Activated CD8-positive, alpha-beta T cell treated with anti-CD3 and anti-CD28 coated beads, Interleukin-2, amount 10 ng/mL, durations not matched to agents 7 days and 5 days (primary cell): Measurements from ENCODE around the gene HBS1L. TPM values are rescaled to one million over a fixed set of nuclear protein-coding genes. Genes with fewer than 3 reads are reported as not detected.

Experiments
- ATAC-seq: fragments of 150-1000 bp; cut with Tn5 transposase; one replicate; pipeline ENCODE4 v1.10.0; 2021; ENCODE audit warnings: moderate library complexity
- CTCF ChIA-PET: fragments of 350-600 bp; sonication (Branson Sonifier 250); formaldehyde crosslinking; loops from one replicate; lab custom pipeline; 2021; ENCODE audit warnings: antibody characterized with exemption; lab: Charles Lee
- POLR2A ChIA-PET: fragments of 350-600 bp; sonication (Branson Sonifier 250); formaldehyde crosslinking; loops from one replicate; lab custom pipeline; 2021; ENCODE audit warnings: antibody characterized with exemption; lab: Charles Lee
- DNase-seq: peaks from one replicate; pipeline ENCODE4 v3.0.0-alpha.2; 2020
- H3K27ac Mint-ChIP-seq: one replicate; pipeline ENCODE4 v1.8.0; 2021; ENCODE audit warnings: mild to moderate bottlenecking, mixed read lengths
- H3K27me3 Mint-ChIP-seq: one replicate; pipeline ENCODE4 v1.8.0; 2021; ENCODE audit warnings: low read depth, mixed read lengths
- H3K36me3 Mint-ChIP-seq: one replicate; pipeline ENCODE4 v1.8.0; 2021; ENCODE audit warnings: low read depth, mixed read lengths
- H3K4me1 Mint-ChIP-seq: one replicate; pipeline ENCODE4 v1.8.0; 2021; ENCODE audit warnings: low read depth, mixed read lengths
- H3K4me3 Mint-ChIP-seq: one replicate; pipeline ENCODE4 v1.8.0; 2021; ENCODE audit warnings: mild to moderate bottlenecking, mixed read lengths
- H3K9me3 Mint-ChIP-seq: one replicate; pipeline ENCODE4 v1.8.0; 2022; ENCODE audit warnings: mixed read lengths; ENCODE audit not compliant: insufficient read depth
- total RNA-seq, 2 experiments: library from RNA; stranded (reverse); gene quantifications; one replicate each; pipeline ENCODE4 v1.2.3, GENCODE V29; 2021

Gene HBS1L
- total RNA-seq, 2 experiments from 2014 or later: 72.8 to 77.5 TPM

GRCh38 chr6:135089901-135090300 lies 35.3 kb upstream of the HBS1L start:
- Mint-ChIP-seq H3K27ac (peak overlapping the region; percentile 23), H3K27me3 (no peaks in the 10 kb centered on the region), H3K4me3 (no peak overlapping the region), H3K4me1 (peaks cover 83% of the 10 kb centered on the region), H3K9me3 (no peaks in the 10 kb centered on the region), H3K36me3 (no peaks in the 10 kb centered on the region)
- POLR2A ChIA-PET: interaction anchor here (0.7 to 6.3 kb wide), 8 partner anchors 13 to 94 kb away, joined by 3 to 90 read pairs (median 4); partner anchors contain the start of genes HBS1L and MYB
- ATAC-seq: no peak
- CTCF ChIA-PET: interaction anchor here (0.7 to 7.0 kb wide), 14 partner anchors 11 to 95 kb away, joined by 3 to 59 read pairs (median 6); partner anchors contain the start of gene HBS1L
- DNase-seq: no peak

- H3K36me3 Mint-ChIP-seq: peaks cover 2% of the 10 kb centered on the region
- ChIA-PET CTCF (interaction anchor here (0.7 to 7.0 kb wide), 28 partner anchors 8 to 155 kb away, joined by 3 to 59 read pairs (median 7); partner anchors contain the start of genes HBS1L and MYB), POLR2A (interaction anchor here (0.5 to 6.3 kb wide), 13 partner anchors 11 to 95 kb away, joined by 3 to 90 read pairs (median 4); partner anchors contain the start of genes HBS1L and MYB)
- H3K9me3 Mint-ChIP-seq: no peaks in the 10 kb centered on the region
- H3K4me3 Mint-ChIP-seq: peak overlapping the region; percentile 69
- H3K4me1 Mint-ChIP-seq: peaks cover 78% of the 10 kb centered on the region
- DNase-seq (peak; percentile 62), ATAC-seq (peak; percentile 78)
- no peaks in the 10 kb centered on the region for H3K27me3 Mint-ChIP-seq
- H3K27ac Mint-ChIP-seq: peak overlapping the region; percentile 88
These were observed 34.5 kb upstream of the HBS1L start for GRCh38 chr6:135088818-135089809.

- DNase-seq (no peak), ATAC-seq (peak; percentile 9)
- H3K4me1 Mint-ChIP-seq: peaks cover 69% of the 10 kb centered on the region
- no peaks in the 10 kb centered on the region for H3K27me3 Mint-ChIP-seq
- H3K27ac Mint-ChIP-seq: peak overlapping the region; percentile 88
- ChIA-PET CTCF (interaction anchor here (0.7 to 7.0 kb wide), 25 partner anchors 8 to 540 kb away, joined by 3 to 59 read pairs (median 5); partner anchors contain the start of genes HBS1L and MYB), POLR2A (interaction anchor here (0.6 to 6.3 kb wide), 12 partner anchors 12 to 122 kb away, joined by 3 to 90 read pairs (median 7); partner anchors contain the start of genes HBS1L and MYB)
- peaks cover 2% of the 10 kb centered on the region for H3K36me3 Mint-ChIP-seq
- H3K9me3 Mint-ChIP-seq: no peaks in the 10 kb centered on the region
- H3K4me3 Mint-ChIP-seq: peak overlapping the region; percentile 77
These were observed 33.7 kb upstream of the HBS1L start for GRCh38 chr6:135088281-135088680.

GRCh38 chr6:135087803-135088202 lies 33.2 kb upstream of the HBS1L start:
- ChIA-PET CTCF (interaction anchor here (0.7 to 7.0 kb wide), 29 partner anchors 8 to 540 kb away, joined by 3 to 59 read pairs (median 5); partner anchors contain the start of genes HBS1L and MYB), POLR2A (interaction anchor here (0.6 to 6.3 kb wide), 14 partner anchors 12 to 122 kb away, joined by 3 to 90 read pairs (median 6); partner anchors contain the start of genes HBS1L and MYB)
- DNase-seq: peak; percentile 65
- Mint-ChIP-seq H3K27ac (peak overlapping the region; percentile 88), H3K9me3 (peaks cover 2% of the 10 kb centered on the region), H3K4me3 (peak overlapping the region; percentile 77), H3K36me3 (peaks cover 3% of the 10 kb centered on the region), H3K27me3 (no peaks in the 10 kb centered on the region), H3K4me1 (peaks cover 67% of the 10 kb centered on the region)
- peak; percentile 67 for ATAC-seq

- ATAC-seq: peak; percentile 48
- H3K9me3 Mint-ChIP-seq: peaks cover 3% of the 10 kb centered on the region
- CTCF ChIA-PET: interaction anchor here (0.6 to 7.0 kb wide), 26 partner anchors 8 to 95 kb away, joined by 3 to 59 read pairs (median 5); partner anchors contain the start of genes HBS1L and MYB
These were observed 32.8 kb upstream of the HBS1L start for GRCh38 chr6:135087403-135087802.

GRCh38 chr6:135086414-135086764 lies 31.8 kb upstream of the HBS1L start:
- no peak for DNase-seq
- H3K9me3 Mint-ChIP-seq: peaks cover 10% of the 10 kb centered on the region
- CTCF ChIA-PET: interaction anchor here (0.7 to 7.0 kb wide), 22 partner anchors 9 to 389 kb away, joined by 3 to 59 read pairs (median 5); partner anchors contain the start of genes HBS1L and MYB
- peaks cover 10% of the 10 kb centered on the region for H3K36me3 Mint-ChIP-seq
- peak overlapping the region; percentile 77 for H3K4me3 Mint-ChIP-seq
- no peaks in the 10 kb centered on the region for H3K27me3 Mint-ChIP-seq
- POLR2A ChIA-PET: interaction anchor here (0.8 to 6.3 kb wide), 9 partner anchors 32 to 1204 kb away, joined by 3 to 90 read pairs (median 7); partner anchors contain the start of genes BCLAF1, HBS1L and MYB
- no peak for ATAC-seq
- peak overlapping the region; percentile 88 for H3K27ac Mint-ChIP-seq
- peaks cover 59% of the 10 kb centered on the region for H3K4me1 Mint-ChIP-seq

More at GRCh38 chr6:135087403-135087802, 32.8 kb upstream of the HBS1L start:
- POLR2A ChIA-PET: interaction anchor here (0.6 to 6.3 kb wide), 13 partner anchors 13 to 1203 kb away, joined by 3 to 90 read pairs (median 7); partner anchors contain the start of genes BCLAF1, HBS1L and MYB
- Mint-ChIP-seq H3K27me3 (no peaks in the 10 kb centered on the region), H3K4me3 (peak overlapping the region; percentile 77), H3K4me1 (peaks cover 63% of the 10 kb centered on the region), H3K27ac (peak overlapping the region; percentile 88), H3K36me3 (peaks cover 4% of the 10 kb centered on the region)
- DNase-seq: peak; percentile 53

GRCh38 chr6:135085700-135086413 lies 31.2 kb upstream of the HBS1L start:
- DNase-seq: peak; percentile 28
- CTCF ChIA-PET: interaction anchor here (0.7 to 7.0 kb wide), 21 partner anchors 9 to 389 kb away, joined by 3 to 59 read pairs (median 5); partner anchors contain the start of genes HBS1L and MYB
- POLR2A ChIA-PET: interaction anchor here (0.8 to 6.3 kb wide), 9 partner anchors 9 to 1204 kb away, joined by 3 to 90 read pairs (median 5); partner anchors contain the start of genes BCLAF1, HBS1L and MYB
- Mint-ChIP-seq H3K4me3 (peak overlapping the region; percentile 77), H3K27ac (peak overlapping the region; percentile 88), H3K4me1 (peaks cover 55% of the 10 kb centered on the region), H3K36me3 (peaks cover 10% of the 10 kb centered on the region), H3K27me3 (no peaks in the 10 kb centered on the region), H3K9me3 (peaks cover 14% of the 10 kb centered on the region)
- no peak for ATAC-seq

- DNase-seq (no peak), ATAC-seq (no peak)
- Mint-ChIP-seq H3K27me3 (no peaks in the 10 kb centered on the region), H3K4me1 (peaks cover 46% of the 10 kb centered on the region), H3K4me3 (no peak overlapping the region), H3K36me3 (peaks cover 13% of the 10 kb centered on the region), H3K27ac (no peak overlapping the region), H3K9me3 (peaks cover 14% of the 10 kb centered on the region)
- ChIA-PET POLR2A (interaction anchor here (0.6 to 6.3 kb wide), 3 partner anchors 30 to 96 kb away, joined by 4 to 90 read pairs (median 32); partner anchors contain the start of genes HBS1L and MYB), CTCF (interaction anchor here (1.4 to 7.0 kb wide), 4 partner anchors 9 to 58 kb away, joined by 5 to 59 read pairs (median 34); partner anchors contain the start of gene HBS1L)
These were observed 30.3 kb upstream of the HBS1L start for GRCh38 chr6:135084916-135085269.

GRCh38 chr6:135084001-135084915 lies 29.6 kb upstream of the HBS1L start:
- ChIA-PET CTCF (interaction anchor here (2.5 to 7.0 kb wide), 3 partner anchors 17 to 59 kb away, joined by 10 to 59 read pairs (median 58); partner anchors contain the start of gene HBS1L), POLR2A (interaction anchor here (1.0 to 6.3 kb wide), 3 partner anchors 29 to 96 kb away, joined by 4 to 90 read pairs (median 32); partner anchors contain the start of genes HBS1L and MYB)
- Mint-ChIP-seq H3K27me3 (no peaks in the 10 kb centered on the region), H3K27ac (no peak overlapping the region), H3K4me3 (no peak overlapping the region), H3K36me3 (peaks cover 13% of the 10 kb centered on the region), H3K4me1 (peaks cover 39% of the 10 kb centered on the region), H3K9me3 (peaks cover 14% of the 10 kb centered on the region)
- no peak for ATAC-seq
- DNase-seq: no peak
